Stomach (tissue), 4 donors: ENCODE data around the gene NOXRED1.

Source experiments
- EP300 ChIP-seq: sonication (generic); formaldehyde crosslinking; IDR thresholded peaks from one replicate; pipeline ENCODE4 v1.6.1; 2017; ENCODE audit warnings: antibody characterized with exemption
- POLR2A ChIP-seq, 4 donors: fragments of 450-650 bp; IDR thresholded peaks; one replicate each; pipeline ENCODE4 v1.6.1; 2016; ENCODE audit warnings: antibody characterized with exemption in 4 of 4, control low read depth in 2 of 4, mild to moderate bottlenecking in 1 of 4, moderate library complexity in 1 of 4
- POLR2AphosphoS5 ChIP-seq, 3 donors: sonication (generic); formaldehyde crosslinking; IDR thresholded peaks; one replicate each; pipeline ENCODE4 v1.6.1; 2016; ENCODE audit warnings: antibody characterized with exemption in 3 of 3
- TF ChIP-seq, protein P1 (sequence below), 7 experiments: fragments of 450-650 bp in 4 of 7; fragments of 200-600 bp in 3 of 7; sonication (generic) in 3 of 7; IDR thresholded peaks; one replicate each; pipeline ENCODE4 v1.5.1; 2016 to 2019; ENCODE audit warnings: antibody characterized with exemption in 7 of 7, control low read depth in 2 of 7, mild to moderate bottlenecking in 1 of 7

DNA sequence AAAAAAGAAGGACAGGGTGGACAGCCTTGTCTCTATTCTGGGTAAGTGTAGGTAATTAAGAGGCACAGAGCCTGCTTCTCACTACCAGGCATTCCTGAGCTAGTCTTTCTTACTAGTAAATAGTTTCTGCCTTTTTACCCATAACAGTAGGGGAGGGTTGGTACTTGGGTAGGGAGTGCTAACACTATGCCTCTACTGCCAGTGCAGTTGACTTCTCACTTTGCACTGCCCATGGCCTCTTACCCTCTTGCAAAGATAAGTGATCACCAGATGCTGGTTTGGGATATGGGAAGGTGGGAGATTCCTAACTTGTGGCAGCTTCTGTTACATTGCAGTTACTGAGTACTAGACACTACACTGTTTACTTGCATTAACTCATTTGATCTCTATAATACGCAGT is 46.2 kb upstream of the NOXRED1 start:
- no peak for TF ChIP-seq POLR2A (IDR thresholded peaks at IDR 0.05)
- TF ChIP-seq, protein P1, sequence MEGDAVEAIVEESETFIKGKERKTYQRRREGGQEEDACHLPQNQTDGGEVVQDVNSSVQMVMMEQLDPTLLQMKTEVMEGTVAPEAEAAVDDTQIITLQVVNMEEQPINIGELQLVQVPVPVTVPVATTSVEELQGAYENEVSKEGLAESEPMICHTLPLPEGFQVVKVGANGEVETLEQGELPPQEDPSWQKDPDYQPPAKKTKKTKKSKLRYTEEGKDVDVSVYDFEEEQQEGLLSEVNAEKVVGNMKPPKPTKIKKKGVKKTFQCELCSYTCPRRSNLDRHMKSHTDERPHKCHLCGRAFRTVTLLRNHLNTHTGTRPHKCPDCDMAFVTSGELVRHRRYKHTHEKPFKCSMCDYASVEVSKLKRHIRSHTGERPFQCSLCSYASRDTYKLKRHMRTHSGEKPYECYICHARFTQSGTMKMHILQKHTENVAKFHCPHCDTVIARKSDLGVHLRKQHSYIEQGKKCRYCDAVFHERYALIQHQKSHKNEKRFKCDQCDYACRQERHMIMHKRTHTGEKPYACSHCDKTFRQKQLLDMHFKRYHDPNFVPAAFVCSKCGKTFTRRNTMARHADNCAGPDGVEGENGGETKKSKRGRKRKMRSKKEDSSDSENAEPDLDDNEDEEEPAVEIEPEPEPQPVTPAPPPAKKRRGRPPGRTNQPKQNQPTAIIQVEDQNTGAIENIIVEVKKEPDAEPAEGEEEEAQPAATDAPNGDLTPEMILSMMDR (IDR thresholded peaks at IDR 0.05): no peak
- no peak for TF ChIP-seq POLR2AphosphoS5 (IDR thresholded peaks at IDR 0.05)
- no peak for TF ChIP-seq EP300
